CD4-positive, alpha-beta T cell treated with Interleukin-17A for 1 hour (primary cell): ENCODE data around the gene CNTNAP5.

Source experiments
- DNase-seq: peaks from one replicate; pipeline ENCODE4 v3.0.0-alpha.2; 2020

The CNTNAP5 gene

GRCh38 chr2:124933883-124934282 lies 908.8 kb downstream of the CNTNAP5 start:
- no peak for DNase-seq

GRCh38 chr2:124953921-124954320 lies 928.8 kb downstream of the CNTNAP5 start:
- no peak for DNase-seq

GRCh38 chr2:124959581-124959980 lies 934.5 kb downstream of the CNTNAP5 start:
- DNase-seq = no peak

- no peak for DNase-seq
Measured at GRCh38 chr2:124961132-124961531, 936.0 kb downstream of the CNTNAP5 start.
